ENCODE results near the gene IGF2BP2. TPM values are rescaled to one million over a fixed set of nuclear protein-coding genes. Genes with fewer than 3 reads are reported as not detected.

IGF2BP2 gene
- total RNA-seq, 2 experiments from 2014 or later: 0.62 TPM; not detected in 1

- no peaks in the 10 kb centered on the region for H3K27me3 Mint-ChIP-seq
- H3K4me3 Mint-ChIP-seq: no peak overlapping the region
- POLR2A ChIA-PET: no interaction called here
- H3K4me1 Mint-ChIP-seq: peaks cover 4% of the 10 kb centered on the region
- CTCF ChIA-PET: interaction anchor here (0.9 kb wide), 1 partner anchor 72 kb away, joined by 3 read pairs; no protein-coding TSS in a partner anchor
- H3K9me3 Mint-ChIP-seq: no peaks in the 10 kb centered on the region
- H3K27ac Mint-ChIP-seq: no peak overlapping the region
- no peak for DNase-seq
- peaks cover 16% of the 10 kb centered on the region for H3K36me3 Mint-ChIP-seq (ENCODE audit: low read depth)
Observed at GRCh38 chr3:185631508-185632206, 193.2 kb downstream of the IGF2BP2 start.

- Mint-ChIP-seq H3K4me3 (no peak overlapping the region), H3K4me1 (peaks cover 6% of the 10 kb centered on the region), H3K9me3 (no peaks in the 10 kb centered on the region), H3K27me3 (no peaks in the 10 kb centered on the region), H3K36me3 (ENCODE audit: low read depth) (peaks cover 18% of the 10 kb centered on the region), H3K27ac (no peak overlapping the region)
- ChIA-PET POLR2A (no interaction called here), CTCF (no interaction called here)
- DNase-seq: no peak
Observed at GRCh38 chr3:185631108-185631507, 193.7 kb downstream of the IGF2BP2 start.

GRCh38 chr3:185630182-185630622 is 194.6 kb downstream of the IGF2BP2 start:
- no peak for DNase-seq
- Mint-ChIP-seq H3K27me3 (no peaks in the 10 kb centered on the region), H3K9me3 (no peaks in the 10 kb centered on the region), H3K36me3 (ENCODE audit: low read depth) (peaks cover 26% of the 10 kb centered on the region), H3K4me1 (peaks cover 15% of the 10 kb centered on the region), H3K4me3 (no peak overlapping the region), H3K27ac (no peak overlapping the region)
- CTCF ChIA-PET: no interaction called here
- POLR2A ChIA-PET: no interaction called here

- H3K27me3 Mint-ChIP-seq: no peaks in the 10 kb centered on the region
- no peak for DNase-seq
- H3K27ac Mint-ChIP-seq: no peak overlapping the region
- H3K9me3 Mint-ChIP-seq: no peaks in the 10 kb centered on the region
- CTCF ChIA-PET: no interaction called here
- H3K4me3 Mint-ChIP-seq: no peak overlapping the region
- H3K4me1 Mint-ChIP-seq: peaks cover 17% of the 10 kb centered on the region
- peaks cover 28% of the 10 kb centered on the region for H3K36me3 Mint-ChIP-seq (ENCODE audit: low read depth)
- POLR2A ChIA-PET: no interaction called here
Observed at GRCh38 chr3:185629554-185630181, 195.2 kb downstream of the IGF2BP2 start.

- Mint-ChIP-seq H3K27me3 (no peaks in the 10 kb centered on the region), H3K27ac (peak overlapping the region; percentile 85), H3K36me3 (ENCODE audit: low read depth) (peaks cover 37% of the 10 kb centered on the region), H3K9me3 (no peaks in the 10 kb centered on the region), H3K4me3 (no peak overlapping the region), H3K4me1 (peaks cover 13% of the 10 kb centered on the region)
- ChIA-PET CTCF (interaction anchor here (1.1 kb wide), 1 partner anchor 29 kb away, joined by 3 read pairs; no protein-coding TSS in a partner anchor), POLR2A (interaction anchor here (0.6 kb wide), 1 partner anchor 66 kb away, joined by 5 read pairs; no protein-coding TSS in a partner anchor)
- peak; percentile 11 for DNase-seq
Observed at GRCh38 chr3:185625784-185626183, 199.1 kb downstream of the IGF2BP2 start.

- ChIA-PET CTCF (interaction anchor here (0.6 to 1.1 kb wide), 2 partner anchors 36 to 38 kb away, joined by 3 read pairs; partner anchors contain the start of gene SENP2), POLR2A (no interaction called here)
- DNase-seq: no peak
- Mint-ChIP-seq H3K9me3 (no peaks in the 10 kb centered on the region), H3K4me3 (no peak overlapping the region), H3K27me3 (no peaks in the 10 kb centered on the region), H3K36me3 (ENCODE audit: low read depth) (peaks cover 34% of the 10 kb centered on the region), H3K27ac (no peak overlapping the region), H3K4me1 (peaks cover 13% of the 10 kb centered on the region)
Observed at GRCh38 chr3:185623939-185624665, 200.7 kb downstream of the IGF2BP2 start.

- peaks cover 37% of the 10 kb centered on the region for H3K36me3 Mint-ChIP-seq (ENCODE audit: low read depth)
- peaks cover 13% of the 10 kb centered on the region for H3K4me1 Mint-ChIP-seq
- no peak for DNase-seq
- H3K9me3 Mint-ChIP-seq: no peaks in the 10 kb centered on the region
- H3K27ac Mint-ChIP-seq: peak overlapping the region; percentile 74
- no peaks in the 10 kb centered on the region for H3K27me3 Mint-ChIP-seq
- no peak overlapping the region for H3K4me3 Mint-ChIP-seq
- ChIA-PET CTCF (interaction anchor here (1.4 kb wide), 1 partner anchor 20 kb away, joined by 3 read pairs; no protein-coding TSS in a partner anchor), POLR2A (no interaction called here)
Observed at GRCh38 chr3:185613016-185613415, 211.8 kb downstream of the IGF2BP2 start.

- Mint-ChIP-seq H3K4me1 (no peaks in the 10 kb centered on the region), H3K9me3 (no peaks in the 10 kb centered on the region), H3K27me3 (no peaks in the 10 kb centered on the region), H3K4me3 (no peak overlapping the region), H3K36me3 (ENCODE audit: low read depth) (peaks cover 44% of the 10 kb centered on the region), H3K27ac (no peak overlapping the region)
- no peak for DNase-seq
- POLR2A ChIA-PET: no interaction called here
- CTCF ChIA-PET: no interaction called here
Observed at GRCh38 chr3:185606196-185606595, 218.6 kb downstream of the IGF2BP2 start.

GRCh38 chr3:185605566-185605965 is 219.3 kb downstream of the IGF2BP2 start:
- DNase-seq: no peak
- Mint-ChIP-seq H3K9me3 (no peaks in the 10 kb centered on the region), H3K4me3 (no peak overlapping the region), H3K27ac (no peak overlapping the region), H3K36me3 (ENCODE audit: low read depth) (peaks cover 44% of the 10 kb centered on the region), H3K27me3 (no peaks in the 10 kb centered on the region), H3K4me1 (no peaks in the 10 kb centered on the region)
- ChIA-PET CTCF (interaction anchor here (0.6 to 0.7 kb wide), 2 partner anchors 171 to 753 kb away, joined by 3 read pairs; no protein-coding TSS in a partner anchor), POLR2A (no interaction called here)

GRCh38 chr3:185595526-185595925 is 229.3 kb downstream of the IGF2BP2 start:
- no peak for DNase-seq
- Mint-ChIP-seq H3K27ac (no peak overlapping the region), H3K36me3 (ENCODE audit: low read depth) (peaks cover 17% of the 10 kb centered on the region), H3K9me3 (no peaks in the 10 kb centered on the region), H3K4me1 (peaks cover 11% of the 10 kb centered on the region), H3K27me3 (no peaks in the 10 kb centered on the region), H3K4me3 (no peak overlapping the region)
- POLR2A ChIA-PET: no interaction called here
- CTCF ChIA-PET: interaction anchor here (0.8 to 2.5 kb wide), 2 partner anchors 9 to 16 kb away, joined by 4 to 6 read pairs; partner anchors contain the start of gene SENP2

- Mint-ChIP-seq H3K4me3 (no peak overlapping the region), H3K9me3 (no peaks in the 10 kb centered on the region), H3K27me3 (no peaks in the 10 kb centered on the region), H3K36me3 (ENCODE audit: low read depth) (peaks cover 13% of the 10 kb centered on the region), H3K27ac (no peak overlapping the region), H3K4me1 (peaks cover 14% of the 10 kb centered on the region)
- POLR2A ChIA-PET: interaction anchor here (0.7 kb wide), 1 partner anchor 1135 kb away, joined by 3 read pairs; no protein-coding TSS in a partner anchor
- no peak for DNase-seq
- CTCF ChIA-PET: interaction anchor here (0.6 to 2.5 kb wide), 2 partner anchors 18 to 851 kb away, joined by 4 to 6 read pairs; no protein-coding TSS in a partner anchor
Observed at GRCh38 chr3:185594073-185594472, 230.8 kb downstream of the IGF2BP2 start.

Data from activated CD4-positive, alpha-beta T cell treated with anti-CD3 and anti-CD28 coated beads, Interleukin-2, amount 10 ng/mL, durations not matched to agents 7 days and 5 days (primary cell).